Brain microvascular endothelial cell (primary cell): ENCODE measurements around the gene BTBD3.

Source experiments
- DNase-seq: peaks from one replicate; pipeline ENCODE4 v3.0.0-alpha.2; 2020
- H3K27ac ChIP-seq: fragments of 250-450 bp; sonication (Bioruptor Pico); 2 replicates; pipeline ENCODE4 v1.5.1; 2020; ENCODE audit warnings: mild to moderate bottlenecking, moderate library complexity
- H3K27me3 ChIP-seq: fragments of 250-450 bp; sonication (Bioruptor Pico); replicated peaks from 2 replicates; pipeline ENCODE4 v1.5.1; 2020; ENCODE audit warnings: mild to moderate bottlenecking
- H3K36me3 ChIP-seq: fragments of 250-450 bp; sonication (Bioruptor Pico); replicated peaks from 2 replicates; pipeline ENCODE4 v1.5.1; 2020; ENCODE audit warnings: mild to moderate bottlenecking
- H3K4me3 ChIP-seq: 2 replicates; pipeline ENCODE4 v1.5.1; 2011; ENCODE audit warnings: low read depth, mild to moderate bottlenecking, control low read depth, low read length, moderate library complexity
- in situ Hi-C: cut with HindIII; loops from 2 replicates; pipeline ENCODE4 v1.10.0; 2017; ENCODE audit warnings: low sequenced_read_pairs, low pct_ligation_motif_present
- TF ChIP-seq, protein P1 (sequence below): IDR thresholded peaks from 2 replicates; pipeline ENCODE4 v1.5.1; 2011; ENCODE audit warnings: low read depth, mild to moderate bottlenecking, moderate library complexity, low read length, control low read depth, inconsistent platforms; ENCODE audit errors: missing control alignments

The BTBD3 gene

DNA sequence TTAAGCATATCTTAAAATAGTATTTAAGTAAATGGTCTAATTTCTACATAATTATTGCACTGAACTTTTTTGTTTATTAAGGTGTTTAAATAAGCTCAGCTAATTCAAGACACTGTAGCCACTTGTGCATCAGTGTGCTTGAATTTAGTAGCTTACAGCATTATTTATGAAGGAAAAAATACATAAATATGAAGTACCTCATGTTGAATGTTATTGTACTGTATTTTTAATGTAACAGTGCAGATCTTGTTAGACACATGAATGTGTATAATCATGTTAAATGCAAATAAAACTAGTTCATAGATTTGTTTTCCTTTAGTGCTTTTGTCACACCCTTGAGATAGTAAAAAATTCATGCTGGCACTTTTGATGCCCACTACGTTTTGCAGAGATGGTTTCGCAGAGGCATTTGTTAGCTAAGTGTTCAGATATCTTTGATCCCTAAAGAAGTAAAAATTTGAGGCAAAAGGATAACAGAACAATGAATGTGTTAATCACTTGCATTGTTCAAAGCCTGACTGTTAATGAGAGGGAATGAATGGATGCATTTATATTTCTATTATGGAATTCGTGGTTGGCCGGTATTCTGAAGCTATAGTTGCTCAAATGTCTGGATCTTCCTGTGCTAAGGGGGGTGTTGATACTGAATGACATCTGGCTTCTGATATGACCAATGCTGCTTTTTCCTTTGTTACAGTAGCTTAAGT is 8.8 kb downstream of the BTBD3 start:
- DNase-seq = no peak
- TF ChIP-seq, protein P1, sequence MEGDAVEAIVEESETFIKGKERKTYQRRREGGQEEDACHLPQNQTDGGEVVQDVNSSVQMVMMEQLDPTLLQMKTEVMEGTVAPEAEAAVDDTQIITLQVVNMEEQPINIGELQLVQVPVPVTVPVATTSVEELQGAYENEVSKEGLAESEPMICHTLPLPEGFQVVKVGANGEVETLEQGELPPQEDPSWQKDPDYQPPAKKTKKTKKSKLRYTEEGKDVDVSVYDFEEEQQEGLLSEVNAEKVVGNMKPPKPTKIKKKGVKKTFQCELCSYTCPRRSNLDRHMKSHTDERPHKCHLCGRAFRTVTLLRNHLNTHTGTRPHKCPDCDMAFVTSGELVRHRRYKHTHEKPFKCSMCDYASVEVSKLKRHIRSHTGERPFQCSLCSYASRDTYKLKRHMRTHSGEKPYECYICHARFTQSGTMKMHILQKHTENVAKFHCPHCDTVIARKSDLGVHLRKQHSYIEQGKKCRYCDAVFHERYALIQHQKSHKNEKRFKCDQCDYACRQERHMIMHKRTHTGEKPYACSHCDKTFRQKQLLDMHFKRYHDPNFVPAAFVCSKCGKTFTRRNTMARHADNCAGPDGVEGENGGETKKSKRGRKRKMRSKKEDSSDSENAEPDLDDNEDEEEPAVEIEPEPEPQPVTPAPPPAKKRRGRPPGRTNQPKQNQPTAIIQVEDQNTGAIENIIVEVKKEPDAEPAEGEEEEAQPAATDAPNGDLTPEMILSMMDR = no peak
- Histone ChIP-seq H3K36me3 (peaks cover 9% of the 10 kb centered on the region), H3K4me3 (no peak overlapping the region), H3K27me3 (no peaks in the 10 kb centered on the region), H3K27ac (no peak overlapping the region)
- in situ Hi-C loops = no loop called here

DNA sequence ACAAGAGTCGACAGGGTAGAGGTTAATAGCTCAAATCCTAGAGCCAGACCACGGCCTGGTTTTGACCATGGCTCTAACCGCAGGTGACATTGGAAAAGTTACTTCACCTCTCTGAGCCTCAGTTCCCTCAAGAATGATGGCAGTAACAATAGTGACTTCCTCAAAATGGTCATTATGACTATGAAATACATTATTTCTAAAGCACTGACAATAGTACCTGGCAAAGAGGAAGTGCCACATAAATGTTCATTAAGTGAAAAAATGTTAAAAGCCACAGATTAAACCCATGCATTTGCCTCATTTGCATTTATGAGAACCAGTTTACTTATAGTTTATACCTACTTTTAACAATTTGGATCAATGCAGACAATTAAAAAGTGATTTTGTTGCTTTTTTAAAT is 12.3 kb downstream of the BTBD3 start:
- TF ChIP-seq, protein P1 = no peak
- in situ Hi-C loops = no loop called here
- no peak for DNase-seq
- Histone ChIP-seq H3K36me3 (no peaks in the 10 kb centered on the region), H3K4me3 (no peak overlapping the region), H3K27ac (no peak overlapping the region), H3K27me3 (no peaks in the 10 kb centered on the region)

DNA sequence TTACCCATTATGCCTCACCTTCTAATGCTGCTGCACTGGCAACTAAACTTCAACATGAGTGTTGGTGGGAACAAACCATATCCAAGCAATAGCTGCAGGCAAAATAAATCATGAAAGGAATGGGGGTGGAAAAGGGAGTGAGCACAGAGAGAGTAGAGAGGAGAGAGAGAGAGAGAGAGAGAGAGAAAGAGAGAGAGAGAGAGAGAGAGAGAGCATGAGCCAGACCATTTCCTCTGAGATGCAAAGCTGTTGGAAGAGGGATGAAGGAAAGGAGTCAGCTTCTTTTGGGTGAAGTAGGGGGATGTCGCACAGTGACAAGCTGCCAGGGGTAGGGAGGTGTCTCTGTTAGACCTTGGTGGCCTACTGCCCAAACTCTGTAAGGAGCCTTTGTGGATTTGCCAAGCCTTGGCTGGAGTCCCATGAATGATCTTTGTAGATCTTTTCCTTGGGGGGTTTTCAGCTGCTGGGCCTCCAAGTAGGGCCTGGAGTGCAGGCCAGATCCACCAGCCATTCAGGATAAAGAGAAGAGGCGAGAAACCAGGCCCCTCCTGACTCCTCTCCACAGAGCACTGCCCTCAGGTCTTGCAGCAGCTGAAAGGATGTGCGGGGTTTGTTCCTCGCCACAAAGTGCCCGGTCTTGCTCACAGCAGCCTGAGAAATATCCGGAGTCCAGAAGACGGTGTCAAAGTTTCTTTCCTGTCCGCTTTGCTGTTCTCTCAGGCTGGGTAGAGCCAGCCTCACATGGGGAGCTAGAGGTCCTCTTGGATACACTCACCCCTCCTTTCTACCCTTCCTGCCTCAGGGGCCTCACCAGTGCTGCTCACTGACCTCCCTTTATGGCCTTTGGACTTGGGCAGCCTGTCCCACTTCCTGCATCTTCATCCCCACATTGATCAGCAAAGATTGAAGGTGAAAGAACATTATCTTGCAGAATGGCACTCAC is 17.8 kb downstream of the BTBD3 start:
- DNase-seq = no peak
- Histone ChIP-seq H3K4me3 (no peak overlapping the region), H3K27me3 (no peaks in the 10 kb centered on the region), H3K27ac (no peak overlapping the region), H3K36me3 (no peaks in the 10 kb centered on the region)
- TF ChIP-seq, protein P1 = no peak
- in situ Hi-C loops = no loop called here

DNA sequence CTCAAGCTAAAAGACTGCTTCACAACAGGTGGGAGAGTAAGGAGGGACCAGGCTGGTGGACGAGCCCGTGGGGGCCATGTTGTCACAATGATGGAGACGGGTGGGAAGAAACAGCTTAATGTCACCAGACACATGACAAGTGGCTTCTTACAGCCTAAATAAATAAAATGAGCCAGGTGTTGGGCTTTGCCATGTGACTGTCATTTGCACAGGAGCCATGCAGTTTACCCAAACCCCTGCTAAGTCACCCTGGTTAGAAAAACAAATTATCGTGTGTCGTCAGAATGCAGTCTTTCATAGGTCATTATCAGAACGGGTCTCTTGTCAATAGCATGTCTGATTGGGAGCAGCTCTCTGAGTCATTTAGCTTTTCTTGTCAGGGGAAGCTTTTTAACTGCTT is 18.5 kb downstream of the BTBD3 start:
- DNase-seq = no peak
- in situ Hi-C loops = no loop called here
- H3K4me3 ChIP-seq = no peak overlapping the region
- H3K27ac ChIP-seq = no peak overlapping the region
- H3K27me3 ChIP-seq = no peaks in the 10 kb centered on the region
- TF ChIP-seq, protein P1 = no peak
- no peaks in the 10 kb centered on the region for H3K36me3 ChIP-seq

DNA sequence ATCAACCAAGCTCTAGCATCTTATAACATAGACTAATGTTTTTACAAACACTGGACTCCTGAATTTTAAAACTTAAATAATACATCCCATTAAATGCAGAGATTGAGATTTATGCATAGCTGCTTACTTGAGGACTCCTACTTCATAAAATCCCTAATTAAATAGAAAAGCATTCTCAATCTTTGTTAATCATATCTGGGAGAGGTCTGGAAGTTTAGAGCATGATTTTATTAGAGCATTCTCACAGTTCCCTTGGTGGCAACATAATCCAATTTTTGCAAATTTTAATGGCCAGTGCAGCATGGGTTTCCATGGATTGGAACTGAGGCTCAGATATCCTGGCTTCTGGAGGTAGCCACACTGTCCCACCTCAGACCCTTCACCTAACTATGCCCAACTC is 19.5 kb downstream of the BTBD3 start:
- no peaks in the 10 kb centered on the region for H3K36me3 ChIP-seq
- no peak overlapping the region for H3K27ac ChIP-seq
- no peak overlapping the region for H3K4me3 ChIP-seq
- TF ChIP-seq, protein P1 = no peak
- no peak for DNase-seq
- in situ Hi-C loops = no loop called here
- no peaks in the 10 kb centered on the region for H3K27me3 ChIP-seq
